Measurements from ENCODE around the gene ACSM6.

Gene ACSM6

GRCh38 chr10:95276367-95277200 is 82.5 kb downstream of the ACSM6 start:
- CTCF ChIA-PET: interaction anchor here (0.6 to 1.6 kb wide), 4 partner anchors 16 to 154 kb away, joined by 3 to 4 read pairs (median 3); no protein-coding TSS in a partner anchor
- POLR2A ChIA-PET: interaction anchor here (0.6 to 0.7 kb wide), 3 partner anchors 26 to 915 kb away, joined by 3 to 6 read pairs (median 4); no protein-coding TSS in a partner anchor
- peak in 2 of 3 donors; percentile 51 to 77 for DNase-seq
- Histone ChIP-seq H3K27ac (ENCODE audit: insufficient read depth in 1 of 2, low read depth in 1 of 2, low read length in 2 of 2, poor library complexity in 1 of 2, severe bottlenecking in 2 of 2) (peak overlapping the region in 1 of 2 experiments; percentile 14), H3K36me3 (ENCODE audit: control insufficient read depth in 4 of 4, insufficient read depth in 4 of 4, low read length in 3 of 4) (peaks cover 0 to under 1% (median 0%) of the 10 kb centered on the region in 4 experiments), H3K9me3 (ENCODE audit: control extremely low read depth in 1 of 5, control insufficient read depth in 4 of 5, insufficient read depth in 2 of 5, low read depth in 1 of 5, low read length in 4 of 5) (no peaks in the 10 kb centered on the region), H3K27me3 (replicated peaks in 2 of 5; ENCODE audit: control insufficient read depth in 4 of 5, insufficient read depth in 5 of 5, low read length in 4 of 5) (no peaks in the 10 kb centered on the region), H3K4me3 (ENCODE audit: control insufficient read depth in 1 of 7, extremely low read depth in 1 of 7, insufficient read depth in 4 of 7, low read depth in 2 of 7, low read length in 6 of 7) (no peak overlapping the region), H3K4me1 (ENCODE audit: control extremely low read depth in 1 of 4, control insufficient read depth in 4 of 4, insufficient read depth in 4 of 4, low read length in 3 of 4) (peaks cover 0 to 12% (median 5%) of the 10 kb centered on the region in 4 experiments)
- 75% methylated on average over 5 of the region's 8 CpGs for WGBS (ENCODE audit: insufficient coverage)

- no peaks in the 10 kb centered on the region for H3K27me3 ChIP-seq (replicated peaks in 2 of 5; ENCODE audit: control insufficient read depth in 4 of 5, insufficient read depth in 5 of 5, low read length in 4 of 5)
- H3K9me3 ChIP-seq (ENCODE audit: control extremely low read depth in 1 of 5, control insufficient read depth in 4 of 5, insufficient read depth in 2 of 5, low read depth in 1 of 5, low read length in 4 of 5): no peaks in the 10 kb centered on the region
- DNase-seq: no peak
- ChIA-PET CTCF (interaction anchor here (0.6 to 1.6 kb wide), 4 partner anchors 31 to 85 kb away, joined by 3 to 6 read pairs (median 4); no protein-coding TSS in a partner anchor), POLR2A (interaction anchor here (0.7 kb wide), 1 partner anchor 916 kb away, joined by 3 read pairs; no protein-coding TSS in a partner anchor)
- H3K27ac ChIP-seq (ENCODE audit: insufficient read depth in 1 of 2, low read depth in 1 of 2, low read length in 2 of 2, poor library complexity in 1 of 2, severe bottlenecking in 2 of 2): no peak overlapping the region
- no peak overlapping the region for H3K4me3 ChIP-seq (ENCODE audit: control insufficient read depth in 1 of 7, extremely low read depth in 1 of 7, insufficient read depth in 4 of 7, low read depth in 2 of 7, low read length in 6 of 7)
- WGBS (ENCODE audit: insufficient coverage): 88% methylated on average over 1 of the region's 1 CpG
- peaks cover 0 to 12% (median 5%) of the 10 kb centered on the region in 4 experiments for H3K4me1 ChIP-seq (ENCODE audit: control extremely low read depth in 1 of 4, control insufficient read depth in 4 of 4, insufficient read depth in 4 of 4, low read length in 3 of 4)
- no peaks in the 10 kb centered on the region for H3K36me3 ChIP-seq (ENCODE audit: control insufficient read depth in 4 of 4, insufficient read depth in 4 of 4, low read length in 3 of 4)
Observed at GRCh38 chr10:95277201-95277570, 83.1 kb downstream of the ACSM6 start.

GRCh38 chr10:95277614-95278013 is 83.6 kb downstream of the ACSM6 start:
- H3K4me1 ChIP-seq (ENCODE audit: control extremely low read depth in 1 of 4, control insufficient read depth in 4 of 4, insufficient read depth in 4 of 4, low read length in 3 of 4): peaks cover 0 to 12% (median 5%) of the 10 kb centered on the region in 4 experiments
- DNase-seq: no peak
- no peaks in the 10 kb centered on the region for H3K27me3 ChIP-seq (replicated peaks in 2 of 5; ENCODE audit: control insufficient read depth in 4 of 5, insufficient read depth in 5 of 5, low read length in 4 of 5)
- no peak overlapping the region for H3K4me3 ChIP-seq (ENCODE audit: control insufficient read depth in 1 of 7, extremely low read depth in 1 of 7, insufficient read depth in 4 of 7, low read depth in 2 of 7, low read length in 6 of 7)
- H3K27ac ChIP-seq (ENCODE audit: insufficient read depth in 1 of 2, low read depth in 1 of 2, low read length in 2 of 2, poor library complexity in 1 of 2, severe bottlenecking in 2 of 2): no peak overlapping the region
- ChIA-PET POLR2A (interaction anchor here (0.7 kb wide), 1 partner anchor 916 kb away, joined by 3 read pairs; no protein-coding TSS in a partner anchor), CTCF (interaction anchor here (0.6 to 2.3 kb wide), 5 partner anchors 11 to 85 kb away, joined by 3 to 10 read pairs (median 4); no protein-coding TSS in a partner anchor)
- WGBS (ENCODE audit: insufficient coverage): 100% methylated on average over 2 of the region's 3 CpGs
- no peaks in the 10 kb centered on the region for H3K9me3 ChIP-seq (ENCODE audit: control extremely low read depth in 1 of 5, control insufficient read depth in 4 of 5, insufficient read depth in 2 of 5, low read depth in 1 of 5, low read length in 4 of 5)
- no peaks in the 10 kb centered on the region for H3K36me3 ChIP-seq (ENCODE audit: control insufficient read depth in 4 of 4, insufficient read depth in 4 of 4, low read length in 3 of 4)
